GM03348 (cell line): ENCODE measurements around the gene RASA1.
A peak's percentile ranks its signal among the peaks of the same experiment; 100 is the strongest.
"Not testable (repeated sequence)": the region's sequence is repeated elsewhere in the genome, so short reads cannot be mapped to it uniquely, and the experiment has no call there.

Experiments used
- DNase-seq: peaks from one replicate; pipeline ENCODE4 v3.0.0; 2012; ENCODE audit warnings: low spot score

Gene RASA1

DNA sequence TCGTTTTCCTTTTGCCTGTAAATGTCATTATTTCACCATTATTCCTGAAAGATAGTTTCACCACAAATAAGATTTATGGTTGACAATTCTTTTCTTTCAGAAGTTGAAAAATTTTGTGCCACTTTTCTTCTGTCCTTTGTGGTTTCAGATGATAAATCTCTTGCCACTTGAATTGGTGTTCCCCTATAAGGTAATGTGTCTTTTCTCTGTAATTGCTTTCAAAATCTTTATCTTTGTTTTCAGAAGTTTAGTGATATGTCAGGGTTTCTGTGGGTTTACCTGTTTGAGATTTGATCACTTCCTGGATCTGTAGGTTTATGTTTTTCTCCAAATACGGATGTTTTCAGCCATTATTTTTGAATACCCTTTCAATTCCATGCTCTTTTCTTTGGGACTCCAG lies 14.6 kb downstream of the RASA1 start:
- DNase-seq = no peak

DNA sequence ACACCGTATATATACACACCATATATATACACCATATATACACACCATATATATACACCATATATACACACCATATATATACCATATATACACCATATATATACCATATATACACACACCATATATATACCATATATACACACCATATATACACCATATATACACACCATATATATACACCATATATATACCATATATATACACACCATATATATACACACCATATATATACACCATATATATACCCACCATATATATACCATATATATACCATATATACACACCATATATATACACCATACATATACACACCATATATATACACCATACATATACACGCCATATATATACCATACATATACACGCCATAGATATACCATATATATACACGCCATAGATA lies 19.6 kb downstream of the RASA1 start:
- DNase-seq = not testable (repeated sequence)

DNA sequence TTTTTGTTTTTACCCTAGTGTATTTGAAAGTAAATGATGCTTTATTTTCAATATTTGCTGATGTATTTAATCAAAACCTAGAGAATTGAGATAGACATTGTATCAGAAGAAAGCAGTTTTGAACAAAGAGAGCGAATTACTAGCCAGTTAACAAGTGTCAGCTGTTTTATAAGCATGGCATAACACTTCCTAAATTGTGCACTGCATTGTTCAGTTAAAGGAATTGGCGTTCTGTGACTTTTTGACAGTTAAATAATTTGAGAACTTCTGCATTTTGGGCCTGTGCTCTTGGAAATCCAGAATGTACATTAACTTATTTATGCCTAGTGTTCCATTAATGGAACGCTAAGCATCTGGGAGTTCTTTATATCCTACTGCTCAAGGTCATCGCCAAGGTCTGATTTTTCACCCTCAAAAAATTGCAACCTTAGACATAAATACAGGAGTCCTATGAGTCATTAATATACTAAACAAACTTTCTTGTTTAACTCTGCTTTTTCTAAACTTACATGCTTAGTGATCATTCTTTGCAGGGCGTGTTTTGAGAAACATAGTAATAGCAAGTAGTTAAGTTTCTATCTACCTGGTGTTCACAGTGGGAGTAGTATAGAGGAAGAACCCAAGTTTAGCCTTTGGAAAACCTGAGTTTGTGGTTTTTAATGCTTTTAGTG lies 31.1 kb downstream of the RASA1 start:
- no peak for DNase-seq

DNA sequence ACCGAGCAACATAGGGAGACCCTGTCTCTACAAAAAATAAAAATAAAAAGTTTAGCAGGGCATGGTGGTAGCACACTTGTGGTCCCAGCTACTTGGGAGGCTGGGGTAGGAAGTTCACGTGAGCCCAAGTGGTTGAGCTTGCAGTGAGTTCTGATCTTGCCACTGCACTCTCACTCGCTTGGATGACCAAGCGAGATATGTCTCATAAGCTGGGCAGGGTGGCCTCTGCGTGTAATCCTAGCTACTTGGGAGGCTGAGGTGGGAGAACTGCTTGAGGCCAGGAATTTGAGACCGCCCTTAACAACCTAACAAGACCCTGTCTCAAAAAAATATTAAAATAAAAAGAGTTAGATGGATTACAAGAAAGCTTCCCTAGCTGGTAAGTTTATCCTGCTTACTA lies 32.5 kb downstream of the RASA1 start:
- no peak for DNase-seq

DNA sequence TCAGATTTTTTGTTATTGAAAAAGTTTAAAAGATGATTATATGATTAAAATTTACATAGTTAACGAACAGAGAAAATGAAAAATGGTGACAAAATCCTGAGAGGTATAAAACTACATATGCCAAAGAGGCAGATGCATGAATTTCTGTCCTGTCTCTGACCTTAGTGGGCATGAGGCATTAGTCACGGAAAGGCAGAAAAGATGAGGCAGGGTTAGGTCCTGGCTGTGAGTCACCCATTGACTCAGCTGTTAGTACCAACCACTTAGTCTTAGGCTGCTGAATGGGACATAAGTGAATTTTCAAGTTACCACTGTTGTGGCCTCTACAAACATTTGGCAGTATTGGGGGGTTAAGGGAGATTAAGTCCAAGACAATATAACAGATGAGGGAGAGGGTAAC lies 33.1 kb downstream of the RASA1 start:
- DNase-seq = peak; percentile 80

DNA sequence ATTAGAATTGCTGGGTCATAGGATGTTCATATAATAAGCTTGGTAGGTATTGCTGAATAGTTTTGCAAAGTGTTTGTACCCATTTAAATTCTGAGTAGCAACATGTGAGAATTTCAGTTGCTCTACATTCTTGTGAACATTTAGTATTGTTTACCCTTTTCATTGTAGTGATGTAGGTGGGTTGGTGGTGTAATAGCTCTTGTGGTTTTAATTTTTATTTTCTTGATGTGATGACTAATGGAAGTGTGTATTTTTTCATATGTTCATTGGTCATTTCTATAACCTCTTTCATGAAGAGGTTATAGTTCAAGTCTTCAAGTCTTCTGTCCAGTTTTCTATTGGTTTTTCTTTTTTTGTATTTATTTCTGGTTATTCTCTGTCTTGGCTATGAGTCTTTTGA lies 34.4 kb downstream of the RASA1 start:
- peak; percentile 19 for DNase-seq

DNA sequence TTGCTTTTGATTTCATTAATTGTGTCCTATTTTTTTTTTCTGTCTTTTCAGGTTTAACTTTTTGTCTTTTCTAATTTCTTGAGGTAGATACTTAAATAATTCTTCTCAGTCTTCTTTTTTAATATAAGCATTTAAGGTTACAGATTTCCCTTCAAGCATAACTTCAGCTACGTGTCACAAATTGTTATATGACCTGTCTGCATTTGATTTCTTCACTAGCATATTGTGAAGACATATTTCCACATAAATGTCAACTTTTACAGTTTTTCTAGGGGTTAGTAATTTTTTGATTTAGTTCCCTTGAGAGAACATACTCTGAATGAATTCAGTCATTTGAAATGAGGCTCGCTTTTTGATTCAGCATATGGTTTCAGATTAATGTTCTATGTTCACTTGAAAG lies 35.6 kb downstream of the RASA1 start:
- no peak for DNase-seq

DNA sequence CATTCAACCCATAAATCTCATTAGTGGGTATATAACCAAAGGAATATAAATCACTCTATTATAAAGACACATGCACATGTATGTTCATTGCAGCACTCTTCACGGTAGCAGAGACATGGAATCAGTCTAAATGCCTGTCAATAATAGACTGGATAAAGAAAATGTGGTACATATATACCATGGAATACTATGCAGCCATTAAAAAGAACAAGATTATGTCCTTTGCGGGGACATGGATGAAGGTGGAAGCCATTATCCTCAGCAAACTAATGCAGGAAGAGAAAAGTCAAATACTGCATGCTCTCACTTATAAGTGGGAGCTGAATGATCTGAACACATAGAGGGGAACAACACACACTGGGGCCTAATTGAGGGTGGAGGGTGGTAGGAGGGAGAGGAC lies 38.4 kb downstream of the RASA1 start:
- DNase-seq = not testable (repeated sequence)

DNA sequence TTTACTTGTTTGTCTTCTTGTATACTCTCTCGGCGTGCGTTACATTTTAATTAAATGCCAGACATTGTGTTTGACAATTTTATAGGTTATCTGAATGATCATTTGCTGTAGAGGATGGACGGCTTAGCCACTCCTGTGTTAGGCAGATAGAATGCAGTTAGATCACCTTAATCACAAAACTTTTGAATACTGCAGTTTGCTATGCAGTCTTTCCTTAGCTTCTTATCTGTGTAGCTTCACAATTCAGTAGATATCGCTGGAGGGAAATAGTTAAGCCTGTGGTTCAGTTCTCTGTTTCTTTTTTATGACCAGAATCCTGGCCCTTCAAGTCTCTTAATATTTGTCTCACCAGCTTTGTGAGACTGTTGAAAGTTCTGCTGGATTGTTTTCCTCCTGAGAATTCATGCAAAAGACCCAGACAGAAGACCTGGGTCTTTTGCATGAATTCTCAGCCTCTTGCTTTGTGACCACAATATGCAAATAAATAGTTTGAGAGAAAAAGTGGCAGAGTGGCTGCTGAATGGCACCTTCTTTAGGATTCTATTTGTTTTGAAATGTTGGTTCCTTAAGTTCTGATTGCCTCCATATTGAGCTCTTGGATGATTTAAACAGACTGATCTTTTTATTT lies 40.2 kb downstream of the RASA1 start:
- DNase-seq = no peak

DNA sequence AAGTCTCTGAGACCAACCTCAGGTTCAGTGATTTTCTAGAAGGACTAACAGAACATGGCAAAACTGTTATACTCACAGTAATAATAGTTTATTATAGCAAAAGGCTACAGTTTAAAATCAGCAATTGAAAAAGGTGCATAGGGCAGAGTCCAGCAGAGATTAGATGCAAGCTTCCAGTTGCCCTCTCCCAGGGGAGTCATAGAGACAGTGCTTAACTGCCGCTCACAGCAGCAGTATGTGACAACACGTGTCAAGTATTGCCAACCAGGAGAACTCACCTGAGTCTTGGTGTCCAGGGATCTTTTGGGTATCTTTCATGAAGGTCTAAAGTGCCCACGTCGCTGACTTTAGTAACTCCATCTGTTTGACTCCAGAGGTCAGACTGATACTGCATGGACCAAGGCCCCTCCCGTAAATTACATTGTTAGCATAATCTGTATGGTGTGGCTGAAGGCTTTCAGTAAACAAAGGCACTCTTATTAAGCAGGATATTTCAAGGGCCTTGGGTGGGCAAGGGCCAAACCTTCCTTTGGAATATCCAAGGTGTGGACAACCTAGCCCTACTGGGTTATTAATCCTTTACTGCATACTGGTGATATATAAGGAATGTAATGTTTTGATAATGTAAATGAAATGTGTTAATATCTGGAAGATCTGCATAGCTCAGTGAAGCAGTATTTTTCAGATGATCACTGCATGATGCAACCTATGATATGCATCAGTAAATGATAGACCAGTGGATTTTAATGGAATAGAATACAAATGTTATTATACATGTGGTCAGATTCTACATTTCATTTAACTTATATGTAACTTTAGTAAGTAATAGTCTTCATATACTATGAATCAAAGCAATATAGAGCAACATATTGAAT lies 44.0 kb downstream of the RASA1 start:
- DNase-seq = no peak

DNA sequence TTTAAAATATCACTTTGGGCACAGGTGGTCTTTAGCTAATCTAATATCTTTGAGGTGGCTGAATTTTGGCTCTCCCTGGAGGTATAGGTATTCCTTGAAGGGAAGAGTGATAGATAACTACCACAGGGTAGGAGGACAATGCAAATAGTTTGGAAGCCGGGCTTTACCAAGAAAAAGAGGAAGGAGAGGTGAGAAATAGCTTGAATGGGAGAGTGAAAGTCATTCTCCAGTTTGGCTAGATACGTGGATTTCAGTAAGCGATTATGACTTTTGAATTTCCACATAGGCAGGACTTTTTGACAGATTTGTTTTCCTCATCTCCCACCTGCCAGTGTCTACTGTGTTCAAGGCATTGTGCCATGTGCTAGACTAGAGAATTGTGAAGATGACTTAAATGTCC lies 45.5 kb downstream of the RASA1 start:
- no peak for DNase-seq

DNA sequence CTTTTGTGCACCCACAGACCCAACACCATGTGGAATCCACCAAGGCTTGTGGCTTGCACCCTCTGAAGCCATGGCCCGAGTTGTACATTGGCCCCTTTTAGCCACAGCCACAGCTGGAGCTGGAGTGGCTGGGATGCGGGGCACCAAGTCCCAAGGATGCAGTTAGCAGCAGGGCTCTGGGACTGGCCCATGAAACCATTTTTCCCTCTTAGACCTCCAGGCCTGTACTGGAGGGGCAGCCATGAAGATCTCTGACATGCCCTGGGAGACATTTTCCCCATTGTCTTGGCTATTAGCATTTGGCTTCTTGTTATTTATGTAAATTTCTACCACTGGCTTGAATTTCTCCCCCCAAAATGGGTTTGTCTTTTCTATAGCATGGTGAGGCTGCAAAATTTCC lies 51.8 kb downstream of the RASA1 start:
- no peak for DNase-seq

DNA sequence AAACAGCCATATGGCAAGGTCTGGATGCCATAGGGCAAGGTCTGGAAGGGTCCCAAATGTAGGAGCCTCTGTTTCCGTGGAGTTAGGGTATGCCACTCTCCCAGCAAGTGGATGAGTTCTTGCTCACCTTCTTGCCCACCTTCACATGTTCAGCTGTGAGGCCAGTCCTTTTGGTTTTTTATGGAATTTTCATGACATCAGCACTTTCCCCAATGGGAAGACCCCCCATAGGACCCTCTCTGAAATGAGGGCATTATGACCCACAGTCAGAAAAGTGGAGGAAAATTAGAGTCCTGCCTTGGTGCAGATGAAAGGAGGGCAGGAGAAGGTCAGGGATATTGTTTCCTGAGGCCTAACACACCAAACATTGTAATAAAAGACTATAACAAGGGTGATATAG lies 53.9 kb downstream of the RASA1 start:
- DNase-seq = no peak

DNA sequence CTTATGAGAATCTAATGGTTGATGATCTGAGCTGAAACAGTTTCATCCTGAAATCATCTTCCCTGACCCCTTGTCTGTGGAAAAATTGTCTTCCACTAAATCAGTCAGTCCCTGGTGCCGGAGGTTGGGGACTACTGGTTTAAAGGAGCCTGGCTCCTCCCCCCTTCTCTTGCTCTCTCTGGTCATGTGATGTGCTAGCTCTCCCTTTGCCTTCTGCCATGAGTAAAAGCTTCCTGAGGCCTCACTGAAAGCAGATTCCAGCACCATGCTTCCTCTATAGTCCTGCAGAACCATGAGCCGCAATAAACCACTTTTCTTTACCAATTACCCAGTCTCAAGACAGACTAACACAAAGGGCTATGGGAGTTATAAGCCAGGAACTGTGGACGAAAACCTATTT lies 54.7 kb downstream of the RASA1 start:
- no peak for DNase-seq

DNA sequence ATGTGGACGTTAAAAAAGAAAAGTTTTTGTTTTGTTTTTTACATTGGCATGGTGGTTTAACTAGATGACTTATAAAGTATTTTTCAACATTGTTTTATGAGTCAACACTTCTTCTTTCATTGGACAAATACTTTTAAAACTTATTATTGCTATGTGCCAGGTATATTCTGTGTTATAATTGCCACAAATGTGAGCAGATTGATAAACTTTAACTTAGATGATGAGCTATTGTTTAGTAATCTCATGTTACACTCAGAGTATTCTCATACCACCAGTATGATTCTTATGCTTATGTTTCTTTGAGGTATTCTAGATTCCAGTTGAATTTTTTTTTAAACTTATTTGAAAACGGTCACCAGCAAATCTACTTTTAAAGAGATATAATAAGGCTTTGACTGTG lies 60.3 kb downstream of the RASA1 start:
- DNase-seq = no peak

DNA sequence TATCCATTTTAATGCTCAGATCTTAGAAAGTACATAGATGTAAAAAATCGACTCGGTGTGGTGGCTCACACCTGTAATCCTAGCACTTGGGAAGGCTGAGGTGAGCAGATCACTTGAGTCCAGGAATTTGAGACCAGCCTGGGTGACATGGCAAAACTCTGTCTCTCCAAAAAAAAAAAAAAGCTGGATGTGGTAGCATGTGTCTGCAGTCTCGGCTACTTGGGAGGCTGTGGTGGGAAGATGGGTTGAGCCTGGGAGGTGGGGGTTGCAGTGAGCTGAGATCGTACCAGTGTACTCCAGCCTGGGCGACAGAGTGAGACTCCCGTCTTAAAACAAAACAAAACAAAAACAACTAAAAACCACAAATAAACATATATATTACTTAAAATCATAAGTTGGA lies 61.4 kb downstream of the RASA1 start:
- no peak for DNase-seq

DNA sequence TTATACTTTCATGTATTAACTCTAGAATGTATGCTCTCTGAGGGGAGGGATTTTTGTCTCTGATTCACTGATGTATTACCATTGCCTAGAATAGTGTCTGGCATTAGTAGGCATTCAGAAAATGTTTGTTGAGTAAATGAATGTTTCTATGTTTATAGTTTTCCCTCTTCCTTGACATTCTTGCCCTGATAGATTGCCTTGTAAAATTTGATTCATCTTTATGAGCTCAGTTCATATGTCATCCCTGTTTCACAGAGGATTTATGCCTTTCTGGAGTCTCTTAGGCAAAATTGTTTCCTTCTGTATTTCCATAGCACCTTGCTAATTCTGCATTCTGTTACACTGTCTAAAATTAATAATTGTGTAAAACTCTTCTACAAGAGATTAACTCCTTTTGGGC lies 72.3 kb downstream of the RASA1 start:
- no peak for DNase-seq

DNA sequence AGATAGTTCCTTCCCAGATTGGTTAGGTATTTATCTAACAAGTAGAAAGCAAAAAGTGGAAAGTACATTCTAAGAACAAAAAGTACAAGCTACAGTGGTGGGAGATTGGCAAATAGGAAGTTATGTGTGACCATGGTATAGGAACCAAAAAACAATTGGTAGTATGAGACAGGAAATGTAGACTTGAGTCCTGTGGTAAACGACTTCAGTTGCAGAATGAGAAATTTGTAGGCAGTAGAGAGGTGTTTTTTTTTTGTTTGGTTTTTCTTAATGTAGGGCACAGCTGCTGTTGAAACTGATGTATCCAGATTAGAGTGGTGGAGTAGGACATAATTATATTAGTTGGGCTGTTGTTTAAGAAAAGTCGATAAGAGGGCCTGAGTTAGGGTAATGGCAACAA lies 73.0 kb downstream of the RASA1 start:
- no peak for DNase-seq

DNA sequence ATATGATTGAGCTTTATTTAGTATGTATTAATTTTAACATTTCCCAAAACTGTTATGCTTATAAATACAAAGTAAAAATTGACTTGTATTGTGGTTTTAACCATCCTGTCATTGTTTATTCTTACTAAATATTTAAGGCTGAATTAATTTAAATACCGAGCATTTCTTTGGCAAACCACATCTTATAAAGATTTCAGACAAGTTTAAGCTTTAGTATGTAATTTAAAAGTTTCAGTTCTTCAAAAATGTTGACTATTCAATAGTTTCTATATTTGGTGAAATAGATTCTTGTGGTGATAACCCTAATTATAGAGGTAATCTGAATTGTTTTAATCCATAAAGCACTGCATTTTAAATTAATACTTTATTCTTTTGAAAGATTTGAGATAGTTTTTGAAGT lies 79.6 kb downstream of the RASA1 start:
- DNase-seq = no peak

DNA sequence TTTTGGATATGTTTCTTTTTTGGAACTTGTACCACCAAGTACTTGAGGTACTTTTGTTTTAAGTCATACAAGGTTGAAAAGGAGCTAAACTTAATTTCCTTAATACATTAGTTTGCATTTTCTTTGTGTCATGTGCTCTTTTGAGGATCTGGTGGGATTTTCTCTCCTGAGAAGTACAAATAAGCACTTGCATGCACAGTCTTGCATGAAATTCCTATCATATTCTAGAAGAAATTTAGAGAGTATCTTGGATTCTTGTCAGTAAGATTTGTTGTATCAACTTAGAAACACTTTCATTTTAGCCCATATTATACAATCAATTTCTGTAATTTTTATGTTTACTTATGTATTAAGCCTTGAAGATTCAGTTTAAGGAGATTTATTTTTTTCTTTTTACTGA lies 80.2 kb downstream of the RASA1 start:
- DNase-seq = no peak

DNA sequence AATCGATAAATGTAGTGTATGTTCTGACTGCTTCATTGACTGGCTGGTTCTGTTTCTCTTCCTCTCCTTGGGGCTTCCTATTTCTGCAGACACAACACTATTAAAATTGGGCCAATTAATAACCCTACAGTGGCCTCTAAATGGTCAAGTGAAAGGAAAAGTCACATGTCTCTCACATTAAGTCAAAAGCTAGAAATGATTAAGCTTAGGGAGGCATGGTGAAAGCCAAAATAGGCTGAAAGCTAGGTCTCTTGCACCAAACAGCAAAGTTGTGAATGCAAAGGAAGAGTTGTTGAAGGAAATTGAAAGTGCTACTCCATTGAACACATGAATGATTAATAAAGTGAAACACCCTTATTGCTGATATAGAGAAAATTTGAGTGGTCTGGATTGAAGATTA lies 86.8 kb downstream of the RASA1 start:
- DNase-seq = no peak

DNA sequence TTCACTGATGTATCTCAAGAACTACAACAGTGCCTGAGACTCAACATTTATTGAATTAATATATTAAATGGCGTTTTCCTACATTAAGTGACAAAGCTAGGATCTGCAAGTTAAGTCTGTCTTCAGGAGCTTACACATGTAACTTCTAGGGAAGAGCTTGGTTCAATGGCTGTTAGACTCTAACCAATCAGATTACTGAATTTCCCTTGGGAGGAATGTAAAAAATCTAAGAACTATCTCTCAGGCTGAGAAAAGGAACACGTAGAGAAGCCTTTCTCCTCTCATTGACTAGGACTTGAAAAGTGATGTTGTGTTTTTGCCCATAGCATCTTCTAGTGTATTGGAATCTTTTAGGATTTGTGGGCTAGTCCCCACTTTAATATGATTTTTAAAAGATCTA lies 91.4 kb downstream of the RASA1 start:
- no peak for DNase-seq

DNA sequence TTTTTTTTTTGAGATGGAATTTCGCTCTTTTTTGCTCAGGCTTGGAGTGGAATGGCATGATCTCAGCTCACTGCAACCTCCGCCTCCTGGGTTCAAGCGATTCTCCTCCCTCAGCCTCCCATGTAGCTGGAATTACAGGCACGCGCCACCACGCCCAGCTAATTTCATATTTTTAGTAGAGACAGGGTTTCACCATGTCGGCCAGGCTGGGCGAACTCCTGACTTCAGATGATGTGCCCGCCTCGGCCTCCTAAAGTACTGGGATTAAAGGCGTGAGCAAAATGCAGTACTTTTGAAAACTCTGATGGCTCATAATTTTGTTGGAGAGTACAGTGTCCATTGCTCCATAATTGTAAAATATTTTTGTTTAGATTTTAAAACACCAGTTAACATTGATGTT lies 92.4 kb downstream of the RASA1 start:
- DNase-seq = no peak
